Measurements from ENCODE around the gene GOLGA1. TPM values are rescaled to one million over a fixed set of nuclear protein-coding genes. Genes with fewer than 3 reads are reported as not detected.

GOLGA1 gene
- total RNA-seq, 1 experiment from 2014 or later, result 18.9 TPM

GRCh38 chr9:124897570-124898460 lies 43.1 kb downstream of the GOLGA1 start:
- Mint-ChIP-seq H3K4me1 (ENCODE audit: low read depth, unreplicated experiment) (no peaks in the 10 kb centered on the region), H3K27me3 (ENCODE audit: insufficient read depth, unreplicated experiment) (no peaks in the 10 kb centered on the region), H3K27ac (ENCODE audit: unreplicated experiment) (peak overlapping the region; percentile 16), H3K9me3 (ENCODE audit: unreplicated experiment) (no peaks in the 10 kb centered on the region), H3K36me3 (ENCODE audit: insufficient read depth, unreplicated experiment) (peaks cover 26% of the 10 kb centered on the region), H3K4me3 (ENCODE audit: unreplicated experiment) (no peak overlapping the region)
- TF ChIP-seq CTCF (IDR thresholded peaks at IDR 0.05; ENCODE audit: insufficient read depth in 1 of 2, low read depth in 1 of 2, low read length in 1 of 2, severe bottlenecking in 1 of 2, unreplicated experiment in 1 of 2), result no peak
- no peaks in the 10 kb centered on the region for H3K36me3 ChIP-seq (ENCODE audit: control insufficient read depth, insufficient read depth, low read length)
- ChIA-PET POLR2A (interaction anchor here (1.2 kb wide), 1 partner anchor 11 kb away, joined by 3 read pairs; no protein-coding TSS in a partner anchor), CTCF (interaction anchor here (0.8 to 1.2 kb wide), 3 partner anchors 45 to 393 kb away, joined by 3 to 4 read pairs (median 3); partner anchors contain the start of genes NR6A1 and WDR38)
- no peaks in the 10 kb centered on the region for H3K27me3 ChIP-seq (replicated peaks; ENCODE audit: control insufficient read depth, insufficient read depth, low read length)
- peak; percentile 50 to 55 for DNase-seq
- peaks cover 16% of the 10 kb centered on the region for H3K4me1 ChIP-seq
- no TSS peak for BruUV-seq (replicated peaks)
- no peaks in the 10 kb centered on the region for H3K9me3 ChIP-seq
- no peak overlapping the region for H3K4me3 ChIP-seq (ENCODE audit: low read depth, low read length)
- intact Hi-C loops (cut with micrococcal nuclease; ENCODE audit: unreplicated experiment), result no loop called here

GRCh38 chr9:124894741-124895170 lies 46.1 kb downstream of the GOLGA1 start:
- CTCF ChIA-PET, result no interaction called here
- peak in 1 of 2 experiments; percentile 43 for DNase-seq
- POLR2A ChIA-PET, result no interaction called here
- Histone ChIP-seq H3K36me3 (ENCODE audit: control insufficient read depth, insufficient read depth, low read length) (no peaks in the 10 kb centered on the region), H3K4me1 (peaks cover 16% of the 10 kb centered on the region), H3K27me3 (replicated peaks; ENCODE audit: control insufficient read depth, insufficient read depth, low read length) (no peaks in the 10 kb centered on the region), H3K4me3 (ENCODE audit: low read depth, low read length) (no peak overlapping the region), H3K9me3 (no peaks in the 10 kb centered on the region)
- no TSS peak for BruUV-seq (replicated peaks)
- Mint-ChIP-seq H3K4me3 (ENCODE audit: unreplicated experiment) (no peak overlapping the region), H3K27me3 (ENCODE audit: insufficient read depth, unreplicated experiment) (no peaks in the 10 kb centered on the region), H3K9me3 (ENCODE audit: unreplicated experiment) (no peaks in the 10 kb centered on the region), H3K27ac (ENCODE audit: unreplicated experiment) (no peak overlapping the region), H3K36me3 (ENCODE audit: insufficient read depth, unreplicated experiment) (peaks cover 28% of the 10 kb centered on the region), H3K4me1 (ENCODE audit: low read depth, unreplicated experiment) (no peaks in the 10 kb centered on the region)
- intact Hi-C loops (cut with micrococcal nuclease; ENCODE audit: unreplicated experiment), result loop anchor here (1.0 kb wide), 1 partner anchor 37 kb away; no protein-coding TSS in a partner anchor
- peak; percentile 40 to 52 for TF ChIP-seq CTCF (IDR thresholded peaks at IDR 0.05; ENCODE audit: insufficient read depth in 1 of 2, low read depth in 1 of 2, low read length in 1 of 2, severe bottlenecking in 1 of 2, unreplicated experiment in 1 of 2)

GRCh38 chr9:124894035-124894740 lies 46.7 kb downstream of the GOLGA1 start:
- H3K4me1 ChIP-seq, result peaks cover 16% of the 10 kb centered on the region
- H3K36me3 ChIP-seq (ENCODE audit: control insufficient read depth, insufficient read depth, low read length), result no peaks in the 10 kb centered on the region
- DNase-seq, result no peak
- no TSS peak for BruUV-seq (replicated peaks)
- H3K27me3 ChIP-seq (replicated peaks; ENCODE audit: control insufficient read depth, insufficient read depth, low read length), result no peaks in the 10 kb centered on the region
- no peaks in the 10 kb centered on the region for H3K4me1 Mint-ChIP-seq (ENCODE audit: low read depth, unreplicated experiment)
- no peak overlapping the region for H3K4me3 ChIP-seq (ENCODE audit: low read depth, low read length)
- no peak for TF ChIP-seq CTCF (IDR thresholded peaks at IDR 0.05; ENCODE audit: insufficient read depth in 1 of 2, low read depth in 1 of 2, low read length in 1 of 2, severe bottlenecking in 1 of 2, unreplicated experiment in 1 of 2)
- ChIA-PET CTCF (no interaction called here), POLR2A (no interaction called here)
- H3K27me3 Mint-ChIP-seq (ENCODE audit: insufficient read depth, unreplicated experiment), result no peaks in the 10 kb centered on the region
- no peak overlapping the region for H3K27ac Mint-ChIP-seq (ENCODE audit: unreplicated experiment)
- intact Hi-C loops (cut with micrococcal nuclease; ENCODE audit: unreplicated experiment), result loop anchor here (1.0 kb wide), 1 partner anchor 37 kb away; no protein-coding TSS in a partner anchor
- no peak overlapping the region for H3K4me3 Mint-ChIP-seq (ENCODE audit: unreplicated experiment)
- H3K9me3 ChIP-seq, result no peaks in the 10 kb centered on the region
- H3K9me3 Mint-ChIP-seq (ENCODE audit: unreplicated experiment), result no peaks in the 10 kb centered on the region
- H3K36me3 Mint-ChIP-seq (ENCODE audit: insufficient read depth, unreplicated experiment), result peaks cover 32% of the 10 kb centered on the region

Measured in Caco-2 (cell line).